ENCODE data around the gene TINAGL1. TPM values are rescaled to one million over a fixed set of nuclear protein-coding genes. Genes with fewer than 3 reads are reported as not detected.

TINAGL1 gene
- total and polyA plus RNA-seq, 9 donors = 27.1 to 57.3 (median 31.4) TPM

- Histone ChIP-seq H3K27me3 (no peaks in the 10 kb centered on the region), H3K36me3 (no peaks in the 10 kb centered on the region), H3K9me3 (no peaks in the 10 kb centered on the region), H3K27ac (no peak overlapping the region), H3K4me3 (no peak overlapping the region), H3K4me1 (ENCODE audit: insufficient read depth) (peaks cover 15% of the 10 kb centered on the region)
- no peak for DNase-seq
- 91 to 94% (median 94%) methylated on average over 11 of the region's 11 CpGs for WGBS, 3 donors
- intact Hi-C loops (cut with DNase I) = no loop called here
- TF ChIP-seq CTCF (IDR thresholded peaks at IDR 0.05) = no peak
- no peak for TF ChIP-seq EP300 (IDR thresholded peaks at IDR 0.05)
- TF ChIP-seq POLR2A (IDR thresholded peaks at IDR 0.05) = no peak
These were observed 6.1 kb upstream of the TINAGL1 start for GRCh38 chr1:31570228-31570627.

DNA sequence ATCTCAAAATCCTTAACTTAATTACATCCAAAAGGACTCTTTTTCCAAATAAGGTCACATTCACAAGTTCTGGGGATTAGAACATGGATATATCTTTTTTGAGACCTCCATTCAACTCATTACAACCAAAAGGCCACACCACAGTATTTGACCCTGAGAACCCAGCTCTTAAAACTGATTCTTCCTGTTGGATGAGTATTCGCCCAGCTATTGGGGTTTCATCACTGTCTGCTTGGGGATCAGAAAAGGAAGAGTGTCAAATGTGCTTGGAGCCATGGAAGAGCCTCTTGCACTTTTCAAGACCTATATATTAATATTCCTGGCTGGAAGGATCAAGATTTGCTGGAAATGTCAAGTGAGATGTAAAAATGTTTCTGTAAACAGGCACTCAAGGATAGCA lies 5.4 kb upstream of the TINAGL1 start:
- WGBS, 3 donors = 88 to 97% (median 90%) methylated on average over 1 of the region's 1 CpG
- Histone ChIP-seq H3K36me3 (no peaks in the 10 kb centered on the region), H3K27me3 (no peaks in the 10 kb centered on the region), H3K9me3 (no peaks in the 10 kb centered on the region), H3K4me1 (ENCODE audit: insufficient read depth) (peaks cover 15% of the 10 kb centered on the region), H3K4me3 (no peak overlapping the region), H3K27ac (no peak overlapping the region)
- TF ChIP-seq CTCF (IDR thresholded peaks at IDR 0.05) (no peak), EP300 (IDR thresholded peaks at IDR 0.05) (no peak), POLR2A (IDR thresholded peaks at IDR 0.05) (no peak)
- no peak for DNase-seq
- intact Hi-C loops (cut with DNase I) = no loop called here

DNA sequence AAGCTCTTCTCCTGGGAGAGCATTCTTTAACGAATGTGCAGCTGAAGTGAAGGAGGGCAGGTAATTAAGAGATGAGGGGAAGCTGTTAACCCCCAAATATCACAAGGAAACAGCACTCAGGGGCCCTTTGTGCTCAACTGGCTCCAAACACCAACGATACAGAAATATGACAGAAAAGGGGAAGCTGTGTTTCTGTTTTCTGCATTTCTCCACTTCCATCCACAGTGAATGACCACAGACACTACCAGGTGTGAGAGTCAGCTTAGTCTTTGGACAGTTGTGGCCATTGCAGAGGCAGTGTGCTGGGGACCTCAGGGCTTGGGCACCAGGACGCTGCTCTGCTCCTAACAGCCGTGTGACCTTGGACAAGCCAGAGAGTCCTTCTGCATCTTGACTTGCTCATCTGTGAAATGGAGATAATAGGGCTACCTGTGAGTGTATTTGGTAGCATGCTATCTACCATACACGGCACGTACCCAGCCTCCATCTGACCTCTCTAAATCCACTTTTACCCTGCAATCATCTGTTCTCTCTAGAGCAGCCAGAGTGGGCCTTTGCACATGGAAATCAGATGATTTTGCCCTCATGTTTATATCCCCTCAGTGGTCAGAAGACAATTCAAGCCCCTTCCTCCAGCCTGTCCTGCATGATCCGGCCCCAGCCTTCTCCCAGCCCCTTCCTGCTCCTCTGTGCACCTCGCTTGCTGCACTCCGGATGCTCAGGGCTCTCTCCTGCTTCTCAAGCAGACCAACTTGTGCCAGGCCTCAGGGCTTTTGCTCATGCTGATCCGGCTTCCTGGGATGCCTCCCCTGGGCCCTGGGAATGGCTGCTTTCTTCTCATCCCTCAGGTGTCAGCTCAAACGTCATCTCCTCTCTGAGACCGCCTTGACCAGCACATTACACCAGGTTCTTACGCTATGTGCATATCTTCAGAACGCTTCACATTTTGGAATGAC lies 4.7 kb upstream of the TINAGL1 start:
- WGBS, 3 donors = 85 to 89% (median 86%) methylated on average over 14 of the region's 14 CpGs
- Histone ChIP-seq H3K27ac (no peak overlapping the region), H3K27me3 (no peaks in the 10 kb centered on the region), H3K9me3 (no peaks in the 10 kb centered on the region), H3K4me3 (no peak overlapping the region), H3K36me3 (no peaks in the 10 kb centered on the region), H3K4me1 (ENCODE audit: insufficient read depth) (peaks cover 15% of the 10 kb centered on the region)
- TF ChIP-seq CTCF (IDR thresholded peaks at IDR 0.05) = no peak
- TF ChIP-seq POLR2A (IDR thresholded peaks at IDR 0.05) = no peak
- TF ChIP-seq EP300 (IDR thresholded peaks at IDR 0.05) = no peak
- no peak for DNase-seq
- intact Hi-C loops (cut with DNase I) = no loop called here

DNA sequence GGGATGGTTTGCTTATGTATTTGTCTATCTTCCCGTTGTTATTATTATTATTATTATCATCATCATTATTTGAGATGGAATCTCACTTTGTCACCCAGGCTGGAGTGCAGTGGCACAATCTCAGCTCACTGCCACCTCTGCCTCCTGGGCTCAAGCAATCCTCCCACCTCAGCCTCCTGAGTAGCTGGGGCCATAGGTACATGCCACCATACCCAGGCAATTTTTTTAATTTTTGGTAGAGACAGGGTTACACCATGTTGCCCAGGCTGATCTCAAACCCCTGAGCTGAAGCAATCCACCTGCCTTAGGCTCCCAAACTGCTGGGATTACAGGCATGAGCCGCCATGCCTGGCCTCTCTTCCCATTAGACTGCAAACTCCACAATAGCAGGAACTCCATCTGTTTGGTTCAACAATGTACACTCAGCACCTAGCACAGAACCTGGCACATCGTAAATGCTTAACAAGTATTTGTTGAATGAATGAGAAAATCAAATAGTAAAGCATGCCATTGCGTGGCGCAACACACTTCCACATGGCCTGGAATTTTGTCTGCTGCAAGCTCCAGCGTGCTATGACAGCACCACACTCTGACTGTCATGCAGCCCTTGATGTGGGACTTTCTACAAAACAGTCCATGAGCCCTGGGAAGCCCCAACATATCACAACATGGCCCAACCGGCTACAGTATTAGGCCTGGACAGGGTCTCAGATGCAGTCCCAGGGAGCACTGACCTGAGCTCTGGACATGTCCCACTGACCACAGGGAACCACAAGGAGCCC lies 3.8 kb upstream of the TINAGL1 start:
- intact Hi-C loops (cut with DNase I) = no loop called here
- WGBS, 3 donors = 85 to 96% (median 88%) methylated on average over 7 of the region's 7 CpGs
- DNase-seq = no peak
- Histone ChIP-seq H3K9me3 (no peaks in the 10 kb centered on the region), H3K27me3 (no peaks in the 10 kb centered on the region), H3K36me3 (no peaks in the 10 kb centered on the region), H3K4me1 (ENCODE audit: insufficient read depth) (peaks cover 15% of the 10 kb centered on the region), H3K27ac (peak overlapping the region; percentile 60 to 76), H3K4me3 (no peak overlapping the region)
- TF ChIP-seq CTCF (IDR thresholded peaks at IDR 0.05) (no peak), EP300 (IDR thresholded peaks at IDR 0.05) (no peak), POLR2A (IDR thresholded peaks at IDR 0.05) (no peak)

All from ovary (tissue), 9 donors.